HG03045 (cell line): ENCODE measurements around the gene OR10Z1.

ENCODE experiments used
- ATAC-seq: cut with Tn5 transposase; IDR thresholded peaks from one replicate; pipeline ENCODE4 v1.9.1; 2021; ENCODE audit warnings: mild to moderate bottlenecking, moderate library complexity; ENCODE audit not compliant: unreplicated experiment

The OR10Z1 gene

DNA sequence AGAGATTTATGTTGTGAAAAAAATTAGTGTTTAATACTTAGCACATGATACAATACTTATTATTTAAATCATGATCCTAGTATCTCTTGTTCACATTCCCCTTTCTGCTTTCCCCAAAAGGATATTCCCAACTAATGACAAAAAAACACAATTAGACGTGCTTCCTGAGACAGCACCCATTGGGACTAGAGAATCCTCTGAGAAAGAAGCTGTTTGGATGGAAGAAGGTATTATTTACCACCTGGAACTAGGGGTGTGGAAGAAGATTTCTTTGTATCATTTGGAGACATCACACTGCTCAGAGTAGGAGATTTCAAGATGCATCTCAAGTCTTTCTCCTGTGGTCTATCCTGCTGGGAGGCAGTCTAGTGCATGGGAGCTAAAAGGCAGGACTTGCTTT, at the start of gene OR10Z1:
Gene OR10Z1, plus strand, starts transcription at position 301 of the 400 bp plus-strand sequence. CDS start 1,171 bp downstream, outside the sequence.
- ATAC-seq: no peak

GRCh38 chr1:158559696-158560095, 45.4 kb upstream of the OR10Z1 start:
- ATAC-seq: no peak

DNA sequence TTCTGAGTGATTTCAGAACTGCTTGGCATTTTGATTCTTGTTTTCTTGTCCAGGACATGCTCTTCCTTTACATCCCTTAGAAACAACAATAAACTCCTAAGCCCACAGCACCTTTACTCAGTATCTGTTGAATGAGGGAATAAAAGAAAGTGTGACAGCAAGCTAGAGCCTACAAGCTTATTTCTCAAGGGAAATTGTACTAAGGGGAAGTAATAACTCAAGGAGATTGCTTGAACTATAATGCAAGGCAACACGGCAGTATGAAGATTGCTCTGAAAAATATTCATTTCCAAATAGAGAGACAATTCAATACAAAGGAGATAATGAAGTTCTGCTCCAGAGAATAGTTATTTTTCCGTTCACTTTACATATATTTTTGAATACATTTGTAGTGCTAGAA, 41.2 kb upstream of the OR10Z1 start:
- no peak for ATAC-seq

DNA sequence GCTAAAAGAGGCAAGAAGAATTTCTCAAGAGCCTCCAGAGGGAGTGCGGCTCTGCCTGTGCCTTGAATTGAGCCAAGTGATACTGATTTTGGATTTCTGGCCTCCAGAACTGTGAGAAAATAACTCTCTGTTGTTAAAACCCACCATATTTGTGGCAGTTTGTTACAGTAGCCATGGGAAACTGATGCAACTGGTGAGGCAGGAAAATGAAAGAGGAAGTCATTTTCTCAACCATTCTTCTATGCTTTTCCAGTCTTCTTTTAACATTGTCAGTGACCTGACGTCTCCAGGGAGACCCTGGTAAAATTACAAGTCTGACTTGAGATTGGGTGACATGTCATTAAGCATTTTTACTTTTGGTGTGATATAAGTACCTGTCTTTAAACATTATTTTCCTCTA, 40.5 kb upstream of the OR10Z1 start:
- no peak for ATAC-seq

DNA sequence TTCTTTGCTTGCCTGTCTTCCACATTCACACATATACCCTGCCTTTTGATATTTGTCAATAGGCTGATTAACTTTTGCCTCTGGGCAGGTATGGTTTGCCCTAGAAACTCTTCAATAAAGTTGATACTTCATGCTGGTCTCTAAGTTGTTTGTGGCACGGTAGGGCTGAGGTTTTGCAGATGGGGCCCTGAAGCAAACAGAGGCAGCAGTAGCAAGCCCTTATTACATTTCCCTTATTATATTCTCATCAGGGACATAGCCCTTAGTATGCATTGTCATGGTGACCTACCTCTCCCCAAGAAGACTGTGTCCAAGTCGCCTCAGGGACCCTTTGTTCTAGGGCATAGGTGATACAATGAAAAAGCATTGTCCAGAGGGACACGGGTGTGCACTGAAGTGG, 34.6 kb upstream of the OR10Z1 start, which contains the start of gene OR6P1:
Gene OR6P1, minus strand, starts transcription at position 101 of the 400 bp plus-strand sequence. CDS start 6,976 bp downstream, outside the sequence.
- ATAC-seq: no peak

DNA sequence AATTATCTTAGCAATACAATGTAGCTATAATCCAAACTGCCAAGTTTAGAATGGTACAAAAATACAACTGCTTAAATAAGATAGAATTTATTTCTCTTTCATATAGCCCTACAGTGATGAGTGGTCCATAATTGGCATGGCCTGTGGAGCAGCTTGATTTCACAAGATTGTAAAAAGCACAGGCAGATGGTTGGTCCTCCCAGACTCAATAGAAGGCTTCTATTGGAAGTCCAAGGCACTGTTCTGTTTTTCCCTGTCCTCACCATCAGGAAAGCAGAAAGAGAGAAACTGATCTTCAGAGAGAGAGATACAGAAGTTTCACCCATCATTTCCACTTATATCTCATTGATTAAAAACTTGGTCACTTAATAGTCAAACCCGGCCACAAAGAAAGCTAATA, 32.8 kb upstream of the OR10Z1 start:
- ATAC-seq: no peak

DNA sequence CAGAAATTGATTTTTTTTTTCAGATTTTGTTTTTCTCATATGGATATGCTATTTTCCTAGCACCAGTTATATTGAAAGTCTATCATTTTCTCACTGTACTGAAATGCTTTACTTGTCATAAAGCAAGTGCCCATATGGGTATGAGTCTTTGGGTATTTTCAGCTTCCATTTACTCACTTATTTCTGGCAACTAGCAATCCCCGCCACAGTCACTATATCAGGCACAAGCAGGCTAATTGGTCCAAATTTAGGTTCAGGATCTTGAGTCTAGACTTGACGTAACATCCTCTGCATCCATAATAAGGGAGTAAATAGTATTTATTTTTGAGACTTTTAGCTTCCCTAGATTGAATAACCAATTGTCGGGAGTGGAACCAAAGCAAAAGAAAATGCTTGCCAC, 27.5 kb upstream of the OR10Z1 start:
- ATAC-seq: no peak

- no peak for ATAC-seq
These were observed 25.3 kb upstream of the OR10Z1 start, which contains the start of gene OR10X1 for GRCh38 chr1:158579733-158580132. Gene OR10X1, minus strand, starts transcription at chr1:158579899. Its CDS starts 0 bp downstream, at chr1:158579899.

GRCh38 chr1:158583962-158584361, 21.1 kb upstream of the OR10Z1 start:
- ATAC-seq: no peak

DNA sequence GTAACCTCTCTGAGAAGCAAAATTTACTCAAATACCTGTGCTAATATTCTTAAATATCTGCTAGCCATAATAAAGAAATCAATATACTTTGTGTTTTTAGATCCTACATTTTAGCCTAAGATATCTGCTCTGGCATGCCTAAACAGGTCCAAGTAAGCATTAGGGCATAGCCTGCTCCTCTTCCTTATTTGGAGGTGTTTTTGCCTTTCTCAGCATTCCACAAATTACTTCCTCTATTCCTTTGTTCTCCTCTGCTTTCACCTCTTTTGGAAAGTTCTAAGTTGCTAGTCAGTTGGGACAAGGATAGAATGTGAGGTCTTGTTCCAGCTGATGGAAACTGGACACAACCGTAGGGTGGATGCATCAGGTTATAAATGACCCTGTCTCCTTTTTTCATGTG, 18.1 kb upstream of the OR10Z1 start:
- no peak for ATAC-seq

- no peak for ATAC-seq
These were observed 4.3 kb upstream of the OR10Z1 start for GRCh38 chr1:158600735-158601134.

GRCh38 chr1:158607296-158607695, 2.2 kb downstream of the OR10Z1 start:
- no peak for ATAC-seq

DNA sequence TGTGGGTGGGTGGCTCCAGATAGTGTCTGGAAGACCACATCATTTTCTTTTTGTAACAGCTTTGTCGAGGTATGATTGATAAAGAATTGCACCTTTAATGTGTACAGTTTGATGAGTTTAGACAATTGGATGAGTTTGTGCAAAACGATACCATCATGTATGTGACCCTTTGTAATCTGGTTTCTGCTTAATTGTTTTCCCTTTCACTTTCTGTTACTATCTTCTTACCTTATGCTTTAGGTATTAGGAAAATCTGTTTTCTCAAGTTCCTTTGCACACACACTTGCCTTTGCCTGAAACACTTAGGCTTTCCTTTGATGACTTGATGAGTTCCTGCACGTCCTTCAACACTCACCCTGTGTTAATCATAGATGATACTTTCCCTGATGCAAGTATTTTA, 6.8 kb downstream of the OR10Z1 start:
- ATAC-seq: no peak

DNA sequence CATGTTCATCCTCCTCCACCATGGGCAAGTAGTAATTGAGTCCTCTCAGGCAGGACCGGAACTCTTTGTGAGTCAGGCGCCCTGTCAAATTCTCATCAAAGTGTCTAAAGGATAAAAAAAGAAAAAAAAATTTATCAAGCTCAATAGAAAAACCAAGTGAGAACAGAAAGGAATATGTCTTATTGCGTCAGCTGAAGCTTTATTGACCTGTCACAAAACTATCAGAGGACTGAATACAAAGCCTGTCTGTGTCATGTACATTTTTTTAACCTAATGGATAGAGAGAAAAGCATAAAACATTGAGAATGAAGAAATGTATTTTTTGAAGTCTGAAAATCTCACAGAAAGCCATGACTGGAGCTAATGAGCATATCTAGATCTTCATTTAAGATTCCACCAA, 8.7 kb downstream of the OR10Z1 start:
- no peak for ATAC-seq

DNA sequence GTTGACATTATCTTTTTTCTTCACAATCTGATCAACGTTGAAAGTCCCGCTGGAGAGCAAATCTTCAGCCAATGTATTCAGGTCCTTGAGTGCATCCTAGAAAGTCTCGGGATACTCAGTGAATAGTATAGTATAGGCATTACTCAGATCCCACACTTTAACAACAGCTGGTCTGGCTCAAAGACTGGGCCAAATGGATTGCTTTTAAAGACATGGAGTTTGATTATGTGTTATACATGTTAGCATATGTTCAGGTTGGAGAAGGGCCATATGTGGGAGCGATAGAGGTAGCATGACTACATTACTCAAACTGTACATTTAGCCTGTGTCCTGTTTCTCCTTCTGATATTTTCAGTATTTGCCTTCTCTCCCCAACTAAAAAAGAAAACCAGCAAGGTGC, 33.1 kb downstream of the OR10Z1 start:
- no peak for ATAC-seq

GRCh38 chr1:158638904-158639303, 33.8 kb downstream of the OR10Z1 start:
- no peak for ATAC-seq

DNA sequence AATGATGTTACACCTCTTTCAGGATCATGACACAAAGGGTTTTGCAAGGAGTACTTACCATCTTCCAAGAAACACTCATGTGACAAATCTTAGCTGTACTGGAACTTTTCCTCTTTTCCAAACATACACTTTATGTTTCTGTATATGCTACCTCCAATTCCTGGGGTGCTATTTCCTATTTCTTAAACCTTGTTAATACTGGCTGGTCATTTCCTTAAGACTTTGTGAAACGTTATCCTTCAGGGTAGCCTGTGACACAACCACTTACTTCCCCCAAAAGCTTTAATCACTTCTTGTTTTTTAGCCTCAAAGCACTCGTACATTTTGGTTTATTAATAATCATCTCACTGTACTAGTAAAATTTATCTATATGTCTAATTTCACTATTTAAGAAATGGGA, 39.4 kb downstream of the OR10Z1 start:
- ATAC-seq: no peak

GRCh38 chr1:158646465-158646864, 41.4 kb downstream of the OR10Z1 start:
- ATAC-seq: no peak

GRCh38 chr1:158649052-158649451, 44.0 kb downstream of the OR10Z1 start:
- ATAC-seq: no peak

- ATAC-seq: no peak
These were observed 47.8 kb downstream of the OR10Z1 start for GRCh38 chr1:158652721-158653334.

DNA sequence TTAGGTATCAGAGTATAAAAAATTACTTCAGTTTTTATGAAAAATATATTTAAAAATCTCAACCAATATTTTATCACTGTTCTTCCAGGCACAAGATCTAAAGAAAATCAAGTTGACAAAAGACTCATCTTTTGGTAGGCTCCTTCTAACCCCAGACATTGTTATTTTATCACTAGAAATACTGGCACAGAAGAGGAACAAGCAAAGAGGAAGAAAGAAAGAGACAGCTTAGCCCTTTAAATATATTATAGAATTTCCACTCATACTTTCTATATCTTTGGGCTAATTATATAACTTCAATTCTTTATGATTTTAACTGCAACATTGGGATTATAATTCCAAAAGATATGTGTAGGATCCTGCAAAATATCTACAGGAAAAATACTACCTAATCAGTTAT, 49.0 kb downstream of the OR10Z1 start:
- ATAC-seq: no peak

GRCh38 chr1:158654571-158654970, 49.5 kb downstream of the OR10Z1 start:
- ATAC-seq: no peak
